Iris pigment epithelial cell (primary cell): Measurements from ENCODE around the gene RTP5.
A peak's percentile ranks its signal among the peaks of the same experiment; 100 is the strongest.
"Not testable (repeated sequence)": the region's sequence is repeated elsewhere in the genome, so short reads cannot be mapped to it uniquely, and the experiment has no call there.

ENCODE experiments used
- DNase-seq: peaks from one replicate; pipeline ENCODE4 v3.0.0-alpha.2; 2011; ENCODE audit warnings: low read depth

Gene RTP5

DNA sequence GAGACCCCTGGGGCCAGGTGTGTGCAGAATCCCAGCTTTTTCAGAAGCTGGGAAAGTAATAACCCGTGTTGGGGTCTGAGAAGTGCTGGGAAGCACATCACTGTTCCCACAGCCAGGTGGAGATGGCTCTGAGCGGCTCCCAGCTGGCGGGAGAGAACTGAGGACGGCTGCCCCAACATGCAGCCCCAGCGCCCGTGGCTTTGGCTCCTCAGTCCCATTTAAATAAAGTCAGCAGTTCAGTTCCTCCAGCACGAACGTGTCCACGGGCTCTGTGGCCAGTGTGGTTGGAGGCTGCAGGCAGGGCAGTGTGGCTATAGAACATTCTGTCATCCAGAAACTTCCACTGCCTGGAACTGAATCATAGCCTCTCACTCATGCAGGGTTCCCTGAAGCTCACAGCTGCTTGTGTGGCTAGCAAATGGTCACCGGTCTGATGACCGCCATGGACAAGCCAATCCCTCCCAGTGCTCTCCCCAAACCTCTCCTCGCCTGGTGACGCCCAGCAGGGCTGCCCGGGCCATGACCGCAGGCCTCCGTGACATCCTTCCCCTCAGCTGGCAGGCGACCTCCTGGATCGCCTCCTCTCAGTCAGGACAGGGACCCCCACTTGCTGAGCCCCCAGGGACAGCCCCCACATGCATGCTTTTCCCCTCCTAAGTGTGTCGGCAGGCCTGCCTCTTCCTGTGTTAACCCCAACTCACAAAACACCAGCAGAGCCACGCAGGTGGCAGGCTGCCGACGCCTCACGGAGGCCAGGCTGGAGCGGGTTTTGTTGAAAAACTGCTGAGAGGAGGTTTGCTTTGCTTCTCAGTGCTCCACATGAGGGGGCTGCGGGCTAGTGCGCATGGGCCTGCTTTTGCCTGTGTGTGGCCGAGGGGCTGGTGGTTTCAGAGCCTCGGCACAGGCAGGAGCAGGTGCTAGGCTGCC, 1.3 kb downstream of the RTP5 start:
- DNase-seq = no peak

GRCh38 chr2:241871538-241872312, 2.2 kb downstream of the RTP5 start:
- DNase-seq = no peak

- DNase-seq = no peak
Observed at GRCh38 chr2:241872313-241872642, 2.7 kb downstream of the RTP5 start.

DNA sequence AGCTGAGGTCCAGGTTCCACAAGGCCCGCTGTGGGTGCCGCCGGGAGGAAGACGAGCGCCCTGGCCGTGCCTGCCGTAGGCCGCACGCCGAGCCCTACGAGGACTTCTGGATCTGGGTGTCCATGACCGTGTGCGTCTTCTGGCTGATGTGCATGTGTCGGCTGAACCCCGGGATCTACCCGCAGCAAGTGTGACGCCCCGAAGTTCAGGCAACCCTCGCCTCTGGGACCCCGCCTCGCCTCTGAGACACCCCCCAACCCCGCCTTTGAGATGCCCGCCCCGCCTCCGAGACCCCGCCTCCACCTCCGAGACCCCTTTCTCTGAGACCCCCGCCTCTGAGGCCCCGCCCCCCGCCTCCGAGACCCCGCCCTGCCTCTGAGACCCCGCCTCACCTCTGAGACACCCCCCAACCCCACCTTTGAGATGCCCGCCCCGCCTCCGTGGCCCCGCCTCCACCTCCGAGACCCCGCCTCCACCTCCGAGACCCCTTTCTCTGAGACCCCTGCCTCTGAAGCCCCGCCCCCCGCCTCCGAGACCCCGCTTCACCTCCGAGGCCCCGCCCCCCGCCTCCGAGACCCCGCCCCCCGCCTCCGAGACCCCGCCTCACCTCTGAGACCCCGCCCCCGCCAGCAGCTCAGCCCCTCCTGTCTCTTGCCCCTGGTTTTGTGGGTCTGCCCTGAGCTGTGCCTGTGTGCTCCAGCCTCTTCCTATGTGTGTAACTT, 3.7 kb downstream of the RTP5 start:
- DNase-seq = no peak

DNA sequence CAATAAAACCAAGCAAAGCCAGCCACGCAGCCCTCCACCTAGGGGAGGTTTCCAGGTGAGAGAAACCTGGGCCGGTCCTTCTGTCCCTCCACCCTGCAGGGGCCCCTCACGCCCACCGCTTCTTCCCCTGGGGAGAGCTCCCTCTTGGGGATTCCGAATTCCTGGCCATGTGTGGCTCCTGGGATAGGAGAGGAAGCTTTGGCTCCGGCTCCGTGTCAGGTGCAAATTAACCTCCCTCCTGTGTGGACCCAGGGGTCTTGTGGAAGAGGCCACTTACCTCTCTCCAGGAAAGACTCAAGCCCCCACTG, 4.2 kb downstream of the RTP5 start:
- DNase-seq = no peak

- DNase-seq = no peak
Observed at GRCh38 chr2:241874277-241874925, 4.9 kb downstream of the RTP5 start.

DNA sequence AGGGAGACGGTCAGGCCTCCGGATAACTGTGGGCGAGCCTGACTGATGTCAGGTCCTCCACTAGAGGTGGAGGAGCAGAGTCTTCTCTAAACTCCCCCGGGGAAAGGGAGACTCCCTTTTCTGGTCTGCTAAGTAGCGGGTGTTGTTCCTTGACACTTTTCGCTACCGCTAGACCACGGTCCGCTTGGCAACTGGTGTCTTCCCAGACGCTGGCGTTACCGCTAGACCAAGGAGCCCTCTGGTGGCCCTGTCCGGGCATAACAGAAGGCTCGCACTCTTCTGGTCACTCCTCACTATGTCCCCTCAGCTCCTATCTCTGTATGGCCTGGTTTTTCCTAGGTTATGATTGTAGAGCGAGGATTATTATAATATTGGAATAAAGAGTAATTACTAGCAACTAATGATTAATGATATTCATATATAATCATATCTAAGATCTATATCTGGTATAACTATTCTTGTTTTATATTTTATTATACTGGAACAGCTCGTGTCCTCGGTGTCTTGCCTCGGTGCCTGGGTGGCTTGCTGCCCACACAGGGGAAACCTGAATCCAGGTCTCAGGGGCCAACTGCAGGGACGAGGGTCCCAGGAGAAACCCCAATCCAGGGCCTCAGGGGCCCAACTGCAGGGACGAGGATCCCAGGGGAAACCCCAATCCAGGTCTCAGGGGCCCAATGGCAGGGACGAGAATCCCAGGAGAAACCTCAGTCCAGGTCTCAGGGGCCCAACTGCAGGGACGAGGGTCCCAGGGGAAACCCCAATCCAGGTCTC, 6.4 kb downstream of the RTP5 start:
- DNase-seq = not testable (repeated sequence)

GRCh38 chr2:241876528-241877196, 7.1 kb downstream of the RTP5 start:
- DNase-seq = no peak

GRCh38 chr2:241877197-241877685, 7.7 kb downstream of the RTP5 start:
- no peak for DNase-seq

DNA sequence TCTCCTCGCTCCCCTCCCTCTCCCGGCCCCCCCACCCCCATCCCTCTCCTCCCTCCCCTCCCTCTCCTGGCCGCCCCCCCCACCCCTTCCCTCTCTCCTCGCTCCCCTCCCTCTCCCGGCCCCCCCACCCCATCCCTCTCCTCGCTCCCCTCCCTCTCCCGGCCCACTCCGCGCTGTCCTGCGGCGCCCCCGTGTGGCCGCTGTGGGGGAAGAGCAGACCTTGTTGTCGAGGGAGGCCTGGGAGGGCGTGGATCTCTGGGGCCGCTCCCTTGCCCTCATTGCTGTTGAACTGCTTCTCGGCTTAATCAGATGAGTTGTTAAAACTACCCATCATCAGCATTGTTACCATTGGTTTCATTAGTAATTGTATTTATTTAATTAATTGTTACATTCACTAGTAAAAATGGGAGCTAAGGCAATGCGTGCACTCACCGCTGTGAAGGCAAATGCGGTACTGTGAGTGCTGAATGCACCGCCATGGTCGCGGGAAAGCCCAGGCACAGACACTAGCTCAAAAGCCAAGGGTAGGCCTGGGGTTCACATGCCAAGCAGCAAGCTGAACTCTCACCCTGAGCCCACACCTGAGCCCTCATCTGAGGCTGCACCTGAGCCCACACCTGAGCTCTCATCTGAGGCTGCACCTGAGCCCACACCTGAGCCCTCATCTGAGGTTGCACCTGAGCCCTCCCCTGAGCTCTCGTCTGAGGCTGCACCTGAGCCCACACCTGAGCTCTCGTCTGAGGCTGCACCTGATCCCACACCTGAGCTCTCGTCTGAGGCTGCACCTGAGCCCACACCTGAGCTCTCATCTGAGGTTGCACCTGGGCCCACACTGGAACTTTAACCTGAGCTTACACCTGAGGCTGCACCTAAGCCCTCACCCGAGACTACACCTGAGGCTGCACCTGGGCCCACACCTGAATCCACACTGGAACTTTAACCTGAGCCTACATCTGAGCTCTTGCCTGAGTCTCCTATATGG, 8.8 kb downstream of the RTP5 start:
- peak; percentile 60 for DNase-seq

- DNase-seq = no peak
Observed at GRCh38 chr2:241879326-241879725, 9.8 kb downstream of the RTP5 start.

GRCh38 chr2:241880311-241881073, 11.0 kb downstream of the RTP5 start:
- no peak for DNase-seq

DNA sequence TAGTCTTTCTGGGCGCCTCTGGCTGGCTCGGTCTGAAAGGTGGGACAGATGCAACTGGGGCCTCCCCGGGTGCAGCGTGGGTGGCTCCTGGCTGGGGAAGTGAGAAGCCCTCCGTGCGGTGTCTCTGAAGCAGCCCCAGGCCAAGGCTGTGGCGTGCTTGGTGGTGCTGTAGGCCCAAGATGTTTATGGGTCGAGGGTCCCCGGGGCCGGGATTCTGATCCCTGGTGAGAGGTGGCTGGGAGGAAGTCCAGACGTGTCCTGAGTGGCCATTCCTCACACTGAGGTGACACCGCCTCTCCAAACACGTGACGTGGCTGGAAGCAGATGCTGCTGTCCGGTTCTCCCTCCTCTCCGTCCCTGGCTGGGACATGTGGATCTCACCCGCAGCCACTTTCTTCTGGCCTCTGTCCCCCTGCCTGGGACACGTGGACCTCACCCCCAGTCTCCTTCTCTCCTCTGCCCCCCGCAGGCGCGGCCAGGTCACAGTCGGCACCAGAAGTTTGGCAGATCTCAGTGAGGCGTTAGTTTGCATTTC, 12.6 kb downstream of the RTP5 start:
- DNase-seq = peak; percentile 11

GRCh38 chr2:241884951-241885290, 15.4 kb downstream of the RTP5 start:
- no peak for DNase-seq

DNA sequence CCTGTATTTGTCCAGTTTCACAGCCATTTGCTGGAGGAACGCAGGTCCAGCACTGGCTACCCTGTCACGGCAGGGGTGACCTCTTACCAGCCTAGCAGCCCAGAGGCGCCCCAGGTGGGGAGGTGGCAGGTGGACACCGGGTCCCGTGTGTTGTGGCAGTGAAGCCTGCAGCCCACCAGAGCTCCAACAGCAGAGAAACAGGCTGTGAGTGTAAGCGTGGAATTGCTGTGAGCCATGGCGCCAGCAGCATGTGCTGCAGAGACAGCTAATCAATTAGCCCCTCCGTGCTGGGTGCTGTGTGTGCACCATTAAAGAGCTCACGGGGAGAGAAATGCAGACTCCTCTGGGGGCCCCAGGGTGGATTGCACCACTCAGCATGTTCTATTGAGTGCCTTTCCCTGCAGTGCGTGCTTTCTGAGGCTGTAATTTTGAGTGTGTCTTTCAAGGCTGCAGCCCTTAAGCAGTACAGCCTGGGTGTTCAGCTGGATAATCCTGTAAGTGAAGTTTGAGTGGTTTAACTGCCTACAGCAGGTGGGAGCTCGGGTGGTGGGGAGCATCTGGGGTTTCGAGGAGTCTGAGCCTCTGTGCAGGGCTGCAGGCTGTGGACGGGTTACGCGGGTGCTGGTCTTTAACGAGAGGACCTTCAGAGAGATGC, 15.9 kb downstream of the RTP5 start:
- DNase-seq = no peak

- no peak for DNase-seq
Observed at GRCh38 chr2:241885946-241886643, 16.6 kb downstream of the RTP5 start.

DNA sequence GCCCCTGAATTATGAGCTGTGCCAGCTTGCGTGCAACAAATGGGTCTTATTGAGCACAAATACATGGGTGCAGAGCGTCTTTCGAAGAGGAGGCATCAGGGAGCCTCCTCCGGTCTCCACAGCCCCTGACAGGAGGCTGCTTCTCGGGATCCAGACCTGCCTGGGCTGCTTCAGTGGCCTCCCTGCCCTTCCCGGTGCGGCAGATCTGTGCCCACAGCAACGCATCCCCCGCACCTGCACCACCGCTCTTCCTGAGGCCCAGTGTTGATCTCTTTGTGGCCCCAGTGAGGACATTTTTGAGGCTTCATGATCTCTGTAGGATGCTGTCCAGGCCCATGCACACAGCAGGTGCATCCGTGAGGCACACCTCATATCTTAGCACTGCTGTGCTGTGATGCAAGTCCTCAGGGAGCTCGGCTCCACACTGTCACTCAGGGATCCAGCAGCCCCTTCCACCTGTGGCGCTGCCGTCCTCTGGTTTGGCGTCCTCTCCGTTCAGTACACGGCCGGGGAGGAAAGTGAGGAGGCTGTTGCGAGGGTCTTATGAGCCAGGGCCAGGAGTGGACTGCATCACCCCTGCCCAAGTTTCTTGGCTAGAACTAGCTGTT, 17.4 kb downstream of the RTP5 start:
- DNase-seq = no peak
